T-helper 1 cell (primary cell): ENCODE data around the gene DCAF15.
"Not testable (repeated sequence)": the region's sequence is repeated elsewhere in the genome, so short reads cannot be mapped to it uniquely, and the experiment has no call there.

Experiments used
- DNase-seq, 5 donors: peaks; one replicate each; pipeline ENCODE4 v3.0.0-alpha.2; 2012 to 2020
- total RNA-seq, 4 donors: gene quantifications; one replicate each; lab custom pipeline; 2026; lab: John Stamatoyannopoulos, UW

Gene DCAF15, protein sequence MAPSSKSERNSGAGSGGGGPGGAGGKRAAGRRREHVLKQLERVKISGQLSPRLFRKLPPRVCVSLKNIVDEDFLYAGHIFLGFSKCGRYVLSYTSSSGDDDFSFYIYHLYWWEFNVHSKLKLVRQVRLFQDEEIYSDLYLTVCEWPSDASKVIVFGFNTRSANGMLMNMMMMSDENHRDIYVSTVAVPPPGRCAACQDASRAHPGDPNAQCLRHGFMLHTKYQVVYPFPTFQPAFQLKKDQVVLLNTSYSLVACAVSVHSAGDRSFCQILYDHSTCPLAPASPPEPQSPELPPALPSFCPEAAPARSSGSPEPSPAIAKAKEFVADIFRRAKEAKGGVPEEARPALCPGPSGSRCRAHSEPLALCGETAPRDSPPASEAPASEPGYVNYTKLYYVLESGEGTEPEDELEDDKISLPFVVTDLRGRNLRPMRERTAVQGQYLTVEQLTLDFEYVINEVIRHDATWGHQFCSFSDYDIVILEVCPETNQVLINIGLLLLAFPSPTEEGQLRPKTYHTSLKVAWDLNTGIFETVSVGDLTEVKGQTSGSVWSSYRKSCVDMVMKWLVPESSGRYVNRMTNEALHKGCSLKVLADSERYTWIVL
- 46.6 to 77.7 (median 65.2) reads per million in 4 donors for total RNA-seq

DNA sequence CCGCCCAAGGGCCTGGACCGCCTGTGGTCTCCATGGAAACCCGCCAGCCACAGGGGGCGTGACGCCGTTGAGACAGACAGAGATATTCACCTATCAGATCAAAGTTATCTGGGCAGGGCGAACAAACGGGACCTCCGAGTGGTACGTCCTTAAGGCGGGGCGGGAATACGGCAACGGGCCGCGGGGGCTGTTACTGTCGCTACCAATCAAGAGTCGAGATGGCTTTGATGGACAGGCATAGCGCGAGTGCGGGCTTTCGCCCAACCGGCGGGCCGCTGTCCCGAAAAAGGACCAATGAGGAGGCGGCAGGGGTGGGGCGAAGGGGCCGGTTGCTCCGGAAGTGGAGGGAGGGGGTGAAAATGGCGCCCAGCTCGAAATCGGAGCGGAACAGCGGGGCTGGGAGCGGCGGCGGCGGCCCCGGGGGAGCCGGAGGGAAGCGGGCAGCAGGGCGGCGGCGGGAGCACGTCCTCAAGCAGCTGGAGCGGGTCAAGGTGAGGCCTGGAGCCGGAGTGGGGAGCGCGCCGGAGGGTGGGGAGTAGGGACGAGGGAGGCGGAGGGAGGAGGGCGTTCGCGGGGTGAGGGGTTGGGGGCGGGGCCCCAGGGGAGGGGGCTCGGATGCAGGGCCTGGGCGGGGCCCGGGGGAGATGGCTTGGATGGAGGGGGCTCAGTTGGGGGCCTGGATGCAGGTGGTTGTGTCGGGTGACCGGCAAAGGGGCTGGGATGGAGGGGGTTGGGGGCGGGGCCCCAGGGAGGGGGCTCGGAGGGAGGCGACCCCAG is at the start of gene DCAF15:
TSS of gene DCAF15 (plus strand) at position 356 of the 777 bp plus-strand sequence. CDS start at position 360, 4 bp downstream.
- DNase-seq = peak; percentile 98 to 100 (median 98)

DNA sequence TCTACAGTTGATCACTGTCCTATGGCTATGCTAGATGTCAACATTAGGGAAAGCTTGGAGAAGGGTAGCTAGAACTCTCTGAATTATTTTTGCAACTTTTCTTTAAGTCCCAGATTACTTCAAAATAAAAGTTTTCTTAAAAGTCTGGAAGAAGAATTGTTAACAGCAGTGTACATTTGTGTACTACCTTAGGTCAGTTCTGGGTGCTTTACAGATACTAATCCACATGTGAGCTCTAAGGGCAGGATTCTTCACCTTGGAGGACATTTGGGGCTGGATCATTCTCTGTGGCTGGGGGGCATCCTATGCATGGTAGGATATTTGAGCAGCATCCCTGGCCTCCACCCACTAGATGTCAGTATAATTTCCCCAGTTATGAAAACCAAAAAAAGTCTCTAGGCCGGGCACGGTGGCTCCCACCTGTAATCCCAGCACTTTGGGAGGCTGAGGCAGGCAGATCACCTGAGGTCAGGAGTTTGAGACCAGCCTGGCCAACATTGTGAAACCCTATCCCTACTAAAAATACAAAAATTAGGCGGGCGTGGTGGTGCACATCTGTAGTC is 49.2 kb upstream of the DCAF15 start:
- peak in 2 of 5 donors; percentile 15 to 42 for DNase-seq

DNA sequence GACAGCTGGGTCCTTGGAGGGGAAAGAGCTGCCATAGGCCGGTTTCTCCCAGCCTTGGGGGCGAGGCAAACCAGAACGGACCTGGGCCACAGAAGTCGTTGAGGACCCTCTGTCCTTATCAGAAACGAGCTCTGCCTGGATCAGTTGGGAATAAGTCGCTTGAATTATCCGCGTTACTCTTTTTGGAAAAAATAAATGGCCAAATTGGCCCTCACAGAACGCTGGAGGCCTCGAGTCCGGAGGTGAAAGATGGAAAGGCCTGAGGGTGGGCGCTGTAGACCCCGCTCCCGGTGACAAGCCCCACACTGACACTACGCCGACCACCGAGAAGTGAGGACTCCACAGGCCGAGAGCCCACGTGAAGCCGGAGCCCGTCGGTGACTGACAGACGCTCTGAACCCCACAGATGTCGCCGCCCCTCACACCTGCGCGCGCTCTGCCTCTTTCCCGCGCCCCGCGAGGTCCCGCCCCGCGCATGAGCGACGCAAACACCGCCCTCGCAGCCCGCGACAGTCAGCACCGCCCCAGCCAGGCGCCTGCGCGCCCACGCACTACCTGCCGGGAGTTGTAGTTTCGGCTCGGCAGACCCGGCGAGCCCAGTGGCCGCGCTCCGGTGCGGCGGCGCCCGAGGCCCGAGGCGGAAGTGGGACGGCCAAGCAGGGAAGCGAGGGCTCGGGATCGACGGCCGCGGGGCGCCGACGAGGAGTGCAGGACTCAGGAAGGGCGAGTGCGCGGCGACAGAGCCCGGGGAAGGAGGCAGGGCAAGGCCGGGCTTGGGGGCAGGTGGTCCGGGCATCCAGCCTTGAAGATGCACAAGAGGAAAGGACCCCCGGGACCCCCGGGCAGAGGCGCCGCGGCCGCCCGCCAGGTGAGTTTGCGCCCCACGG is 46.4 kb upstream of the DCAF15 start, which contains the start of the genes BRME1 and CC2D1A:
TSS of gene BRME1 (minus strand) at position 484 of the 887 bp plus-strand sequence. CDS start 1,225 bp downstream, outside the sequence.
TSS of gene CC2D1A (plus strand) at position 568 of the 887 bp plus-strand sequence. CDS start at position 809, 241 bp downstream.
- peak; percentile 87 to 94 (median 92) for DNase-seq

DNA sequence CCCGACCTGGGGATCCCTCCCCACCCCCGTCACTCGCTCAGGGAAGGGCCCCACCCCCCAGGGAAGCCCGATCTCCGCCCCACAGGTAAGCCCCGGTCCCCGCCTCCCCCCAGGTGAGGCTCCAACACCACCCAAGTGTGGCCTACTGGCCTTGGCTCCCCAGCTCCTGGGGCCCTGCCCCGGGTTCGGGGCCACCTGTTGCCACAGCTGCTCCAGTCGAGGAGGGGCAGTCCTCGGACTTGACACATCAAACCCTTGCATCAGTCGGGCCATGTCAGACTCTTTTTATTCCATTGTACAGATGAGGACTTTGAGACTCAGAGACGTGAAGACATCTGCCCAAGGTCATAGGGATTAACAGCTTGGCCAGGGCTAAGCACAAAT is 45.8 kb upstream of the DCAF15 start:
- peak in 2 of 5 donors; percentile 18 to 25 for DNase-seq

DNA sequence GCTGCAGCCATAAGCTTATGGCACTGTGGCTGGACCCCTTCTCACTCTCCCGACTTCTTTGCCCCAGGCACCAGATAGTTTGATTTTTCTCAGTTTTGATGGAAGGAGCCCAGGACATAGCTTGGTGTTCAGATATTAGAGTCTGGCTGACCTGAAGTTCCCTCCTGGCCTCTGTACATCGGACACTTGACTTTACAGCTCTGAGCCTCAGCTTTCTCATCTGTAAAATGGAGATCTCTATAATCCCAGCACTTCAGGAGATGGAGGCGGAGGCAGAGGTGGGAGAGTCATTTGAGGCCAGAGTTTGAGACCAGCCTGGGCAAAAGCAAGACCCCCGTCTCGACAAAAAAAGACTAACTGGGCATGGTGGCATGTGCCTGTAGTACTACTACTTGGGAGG is 45.4 kb upstream of the DCAF15 start:
- DNase-seq = no peak

DNA sequence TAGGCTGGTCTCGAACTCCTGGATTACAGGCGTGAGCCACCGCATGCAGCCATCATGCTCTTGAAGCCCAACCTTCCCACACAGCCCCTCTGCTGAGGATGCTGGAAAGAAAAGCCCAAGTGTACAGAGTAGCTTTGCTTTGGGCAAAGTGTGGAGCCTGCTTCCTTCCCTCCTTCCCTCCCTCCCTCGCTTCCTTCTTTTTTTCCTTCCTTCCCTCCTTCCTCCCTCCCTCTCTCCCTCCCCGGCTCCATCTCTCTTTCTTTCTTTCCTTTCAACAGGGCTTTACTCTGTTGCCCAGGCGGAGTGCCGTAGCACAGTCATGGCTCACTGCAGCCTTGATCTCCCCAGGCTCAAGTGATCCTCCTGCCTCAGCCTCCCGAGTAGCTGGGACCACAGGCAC is 43.6 kb upstream of the DCAF15 start:
- DNase-seq = no peak

DNA sequence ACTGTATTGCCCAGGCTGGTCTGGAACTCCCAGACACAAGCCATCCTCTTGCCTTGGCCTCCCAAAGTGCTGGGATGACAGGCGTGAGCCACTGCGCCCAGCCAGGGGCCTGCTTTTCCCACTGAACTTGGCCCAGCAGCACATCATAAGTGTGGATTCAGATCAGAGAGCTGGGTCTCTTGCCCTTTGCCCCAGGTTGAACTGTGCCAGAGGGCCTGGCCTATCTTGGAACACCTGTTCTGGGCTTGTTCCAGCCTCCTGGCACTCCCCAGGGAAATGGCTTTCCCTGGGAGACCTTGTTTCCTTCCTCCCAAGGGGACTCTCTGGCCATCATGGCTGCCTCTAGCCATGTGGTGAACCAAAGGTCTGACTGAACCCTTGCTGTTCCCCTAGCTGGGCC is 42.9 kb upstream of the DCAF15 start:
- no peak for DNase-seq

DNA sequence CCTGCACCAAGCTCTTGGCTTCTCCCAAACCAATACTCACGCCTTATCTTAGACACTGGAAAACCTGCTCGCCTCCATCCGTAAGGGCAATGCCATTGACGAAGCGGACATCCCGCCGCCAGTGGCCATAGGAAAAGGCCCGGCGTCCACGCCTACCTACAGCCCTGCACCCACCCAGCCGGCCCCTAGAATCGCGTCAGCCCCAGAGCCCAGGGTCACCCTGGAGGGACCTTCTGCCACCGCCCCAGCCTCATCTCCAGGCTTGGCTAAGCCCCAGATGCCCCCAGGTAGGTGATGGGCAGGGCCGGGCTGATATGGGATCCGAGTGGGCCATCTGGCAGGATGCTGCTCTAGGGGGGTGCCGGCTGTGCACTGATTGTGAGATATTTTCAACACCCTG is 39.0 kb upstream of the DCAF15 start:
- DNase-seq = no peak

DNA sequence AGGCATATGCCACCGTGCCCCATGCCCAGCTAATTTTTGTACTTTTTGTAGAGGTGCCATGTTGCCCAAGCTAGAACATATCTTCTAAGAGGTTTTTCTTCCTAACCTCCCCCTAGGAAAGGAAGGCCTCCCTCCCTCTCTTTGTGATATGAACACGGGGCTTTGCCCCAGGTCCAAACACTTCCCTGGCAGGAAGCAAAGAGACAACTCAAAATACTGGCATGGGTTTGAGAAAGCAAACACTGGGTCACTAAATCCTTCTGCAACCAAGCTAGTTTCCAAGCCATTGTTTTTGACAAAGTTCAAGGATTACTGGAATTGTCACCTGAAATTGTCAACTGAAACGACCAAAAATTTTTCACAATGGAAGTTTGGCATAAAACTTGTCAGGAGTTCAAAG is 37.5 kb upstream of the DCAF15 start:
- DNase-seq = no peak

DNA sequence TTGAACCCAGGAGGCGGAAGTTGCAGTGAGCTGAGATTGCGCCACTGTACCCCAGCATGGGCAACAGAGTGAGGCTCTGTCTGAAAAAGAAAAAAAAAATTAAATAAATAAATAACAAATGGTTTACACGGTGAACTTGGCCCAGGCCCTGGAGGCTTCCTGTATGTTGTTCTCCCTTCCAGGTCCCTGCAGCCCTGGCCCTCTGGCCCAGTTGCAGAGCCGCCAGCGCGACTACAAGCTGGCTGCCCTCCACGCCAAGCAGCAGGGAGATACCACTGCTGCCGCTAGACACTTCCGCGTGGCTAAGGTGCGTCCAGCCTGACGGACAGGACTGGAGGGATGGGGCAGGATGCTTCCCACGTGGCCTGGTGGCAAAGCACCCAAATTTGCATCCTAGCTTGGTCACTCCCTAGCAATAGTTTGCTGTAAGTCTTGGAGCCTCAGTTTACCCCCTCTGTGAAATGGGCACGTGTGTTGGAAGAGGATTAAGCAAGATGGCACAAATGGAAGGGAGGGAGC is 34.4 kb upstream of the DCAF15 start:
- DNase-seq = no peak

DNA sequence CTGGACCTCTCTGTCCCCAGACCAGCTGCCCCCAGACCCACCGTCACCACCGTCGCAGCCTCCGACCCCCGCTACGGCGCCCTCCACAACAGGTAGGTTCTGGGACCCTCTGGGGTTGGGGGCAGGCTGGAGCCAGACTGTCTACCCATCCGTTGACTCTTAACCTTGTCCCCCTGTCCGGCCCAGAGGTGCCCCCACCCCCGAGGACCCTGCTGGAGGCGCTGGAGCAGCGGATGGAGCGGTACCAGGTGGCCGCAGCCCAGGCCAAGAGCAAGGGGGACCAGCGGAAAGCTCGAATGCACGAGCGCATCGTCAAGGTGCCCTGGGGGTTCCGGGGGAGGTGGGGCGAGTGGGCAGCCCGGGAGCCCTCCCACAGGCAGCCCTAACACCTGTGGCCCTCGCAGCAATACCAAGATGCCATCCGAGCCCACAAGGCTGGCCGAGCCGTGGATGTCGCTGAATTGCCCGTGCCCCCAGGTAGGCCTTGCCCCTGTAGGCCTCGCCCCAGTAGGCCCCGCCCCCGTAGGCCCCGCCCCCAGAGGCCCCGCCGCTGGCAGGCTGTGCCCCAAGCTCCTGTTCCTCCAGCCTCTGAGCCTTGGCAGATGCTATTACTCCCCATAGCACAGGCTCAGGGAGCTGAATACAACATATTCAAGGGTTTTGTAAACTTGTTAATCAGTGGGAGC is 33.4 kb upstream of the DCAF15 start:
- no peak for DNase-seq

DNA sequence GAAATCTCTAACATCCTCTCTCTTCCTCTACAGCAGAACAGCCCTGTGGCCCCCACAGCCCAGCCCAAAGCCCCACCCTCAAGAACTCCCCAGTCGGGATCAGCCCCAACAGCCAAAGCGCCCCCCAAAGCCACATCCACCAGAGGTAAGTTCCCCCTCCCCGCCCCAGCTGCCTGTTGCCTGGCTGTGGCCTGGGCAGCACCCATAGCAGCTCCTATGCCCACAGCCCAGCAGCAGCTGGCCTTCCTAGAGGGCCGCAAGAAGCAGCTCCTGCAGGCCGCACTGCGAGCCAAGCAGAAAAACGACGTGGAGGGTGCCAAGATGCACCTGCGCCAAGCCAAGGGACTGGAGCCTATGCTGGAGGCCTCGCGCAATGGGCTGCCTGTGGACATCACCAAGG is 31.8 kb upstream of the DCAF15 start:
- DNase-seq = no peak

DNA sequence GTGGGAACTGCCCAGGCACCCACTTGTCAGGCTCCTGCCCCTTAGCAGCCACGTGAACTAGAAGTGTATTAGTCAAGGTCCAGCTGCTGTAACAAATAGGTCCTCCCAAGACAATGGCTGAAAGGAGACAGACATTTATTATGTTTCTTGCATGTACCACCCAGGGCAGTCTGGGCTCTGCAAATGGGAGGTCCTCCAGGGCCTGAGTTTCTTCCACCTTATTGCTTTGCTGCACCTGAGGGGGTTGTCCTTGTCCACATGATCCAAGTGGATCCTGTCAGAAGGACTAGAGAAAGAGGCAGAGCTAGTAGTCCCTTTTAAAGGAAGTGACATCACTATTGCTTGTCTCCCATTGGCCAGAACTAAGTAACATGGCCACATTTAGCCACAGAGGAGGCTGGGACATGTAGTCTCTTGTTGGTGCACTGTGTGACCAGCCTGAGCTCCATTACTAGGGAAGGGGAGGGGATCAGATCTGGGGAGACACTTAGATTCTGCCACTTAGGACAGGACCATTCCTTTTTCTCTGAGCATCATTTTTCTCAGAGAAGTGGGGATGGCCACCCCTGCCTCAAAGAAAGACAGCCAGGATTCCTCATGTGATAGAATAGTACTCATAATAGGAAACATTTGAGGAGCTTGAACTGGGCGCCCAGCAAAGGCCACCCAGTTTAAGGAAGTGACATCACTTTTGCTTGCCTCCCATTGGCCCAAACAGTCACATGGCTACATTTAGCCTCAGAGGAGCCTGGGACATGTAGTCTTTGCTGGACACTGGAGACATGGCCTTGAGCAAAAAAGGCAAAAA is 31.2 kb upstream of the DCAF15 start:
- DNase-seq = peak in 1 of 5 donors; percentile 46

DNA sequence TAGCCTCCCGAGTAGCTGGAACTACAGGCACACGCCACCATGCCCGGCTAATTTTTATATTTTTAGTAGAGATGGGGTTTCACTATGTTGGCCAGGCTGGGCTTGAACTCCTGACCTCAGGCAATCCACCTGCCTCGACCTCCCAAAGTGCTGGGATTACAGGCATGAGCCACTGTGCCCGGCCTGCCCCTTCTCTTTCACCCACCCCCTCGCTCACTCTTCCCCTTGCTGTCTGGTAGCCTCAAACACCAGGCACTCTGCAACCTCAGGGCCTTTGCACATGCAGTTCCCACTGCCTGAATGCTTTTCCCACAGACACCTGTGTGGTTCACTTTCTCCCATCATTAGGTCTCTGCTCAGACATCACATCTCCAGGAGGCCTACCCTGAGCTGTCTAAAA is 30.2 kb upstream of the DCAF15 start:
- DNase-seq = not testable (repeated sequence)

DNA sequence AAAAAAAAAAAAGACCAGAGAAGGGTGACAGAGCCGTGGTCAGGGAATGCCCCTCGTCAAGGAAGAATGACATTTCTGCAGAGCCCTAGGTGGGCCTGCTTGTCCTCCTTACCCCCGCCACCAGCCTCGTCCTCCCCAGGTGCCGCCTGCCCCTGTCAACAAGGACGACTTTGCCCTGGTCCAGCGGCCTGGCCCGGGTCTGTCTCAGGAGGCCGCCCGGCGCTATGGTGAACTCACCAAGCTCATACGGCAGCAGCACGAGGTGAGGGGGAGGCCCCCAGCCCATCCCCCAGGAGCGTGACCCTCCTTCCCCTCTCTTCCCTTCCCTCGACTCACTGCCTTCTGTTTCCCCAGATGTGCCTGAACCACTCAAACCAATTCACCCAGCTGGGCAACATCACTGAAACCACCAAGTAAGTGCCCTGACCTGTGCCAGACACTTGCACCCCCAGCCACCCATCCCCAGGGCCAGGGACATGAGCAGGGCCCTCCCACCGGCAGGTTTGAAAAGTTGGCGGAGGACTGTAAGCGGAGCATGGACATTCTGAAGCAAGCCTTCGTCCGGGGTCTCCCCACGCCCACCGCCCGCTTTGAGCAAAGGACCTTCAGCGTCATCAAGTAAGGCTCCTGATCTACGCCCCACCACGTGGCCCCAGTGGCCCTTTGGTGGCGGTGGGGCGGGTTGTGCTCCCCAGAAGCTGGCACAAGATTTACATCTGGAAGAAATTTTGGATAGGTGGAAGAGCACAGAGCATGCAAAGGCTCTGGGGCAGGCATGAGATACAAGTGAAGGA is 28.9 kb upstream of the DCAF15 start:
- DNase-seq = no peak

DNA sequence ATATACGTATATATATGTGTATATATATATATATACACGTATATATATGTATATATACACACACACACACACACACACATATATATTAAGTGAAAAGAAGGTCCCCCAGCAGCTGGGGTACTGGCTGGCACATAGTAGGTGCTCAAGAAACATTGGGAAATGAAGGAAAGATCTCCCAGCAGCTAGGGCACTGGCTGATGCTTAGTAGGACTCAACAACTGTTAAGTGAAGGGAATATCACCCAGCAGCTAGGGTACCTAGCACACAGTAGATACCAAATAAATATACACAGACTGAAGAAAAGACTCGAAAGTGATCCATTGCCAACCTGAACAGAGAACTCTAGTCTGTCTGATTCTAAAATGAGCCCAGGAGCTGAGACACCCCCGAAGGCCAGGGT is 26.3 kb upstream of the DCAF15 start:
- DNase-seq = no peak

DNA sequence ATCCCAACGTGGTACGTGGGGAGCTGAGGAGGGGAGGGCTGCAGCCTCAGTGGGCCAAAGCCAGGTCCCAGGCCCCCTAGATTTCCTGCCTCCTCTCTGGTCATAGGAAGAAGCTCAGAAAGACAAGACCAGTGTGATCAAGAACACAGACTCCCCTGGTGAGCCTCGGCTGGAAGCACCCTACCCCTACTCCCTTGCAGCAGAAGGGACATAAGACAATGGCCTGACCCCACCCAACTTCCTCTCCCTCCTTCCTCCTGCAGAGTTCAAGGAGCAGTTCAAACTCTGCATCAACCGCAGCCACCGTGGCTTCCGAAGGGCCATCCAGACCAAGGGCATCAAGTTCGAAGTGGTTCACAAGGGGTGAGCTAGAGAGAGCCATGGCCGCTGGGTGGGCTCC is 25.6 kb upstream of the DCAF15 start:
- no peak for DNase-seq

DNA sequence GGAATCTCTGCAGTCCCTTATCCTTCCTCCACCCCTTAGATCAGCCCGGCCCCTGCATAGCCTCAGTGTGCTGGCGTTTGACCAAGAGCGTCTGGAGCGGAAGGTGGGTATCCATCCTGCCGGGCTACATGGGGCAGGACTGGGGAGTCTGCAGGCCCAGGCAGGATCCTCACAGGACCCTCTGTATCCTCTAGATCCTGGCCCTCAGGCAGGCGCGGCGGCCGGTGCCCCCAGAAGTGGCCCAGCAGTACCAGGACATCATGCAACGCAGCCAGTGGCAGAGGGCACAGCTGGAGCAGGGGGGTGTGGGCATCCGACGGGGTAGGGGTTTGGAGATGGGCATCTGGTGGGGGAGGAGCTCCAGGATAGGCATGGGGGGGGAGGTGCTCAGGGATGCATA is 23.0 kb upstream of the DCAF15 start:
- DNase-seq = no peak

DNA sequence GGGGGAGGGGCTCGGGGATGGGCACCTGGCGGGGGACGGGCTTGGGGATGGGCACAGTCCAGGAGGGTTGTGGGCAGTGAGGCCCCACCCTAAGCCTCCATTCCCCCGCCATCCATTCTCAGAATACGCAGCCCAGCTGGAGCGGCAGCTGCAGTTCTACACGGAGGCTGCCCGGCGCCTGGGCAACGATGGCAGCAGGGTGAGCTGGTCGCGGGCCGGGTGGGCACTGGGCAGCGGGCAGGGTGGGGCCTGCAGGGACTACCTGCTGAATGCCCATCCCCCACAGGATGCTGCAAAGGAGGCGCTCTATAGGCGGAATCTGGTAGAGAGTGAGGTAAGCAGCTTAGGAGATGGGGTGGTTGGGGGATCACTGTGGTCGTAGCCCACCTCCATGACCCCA is 22.4 kb upstream of the DCAF15 start:
- DNase-seq = no peak
